ENCODE results near the gene LDB2.

LDB2 gene

DNA sequence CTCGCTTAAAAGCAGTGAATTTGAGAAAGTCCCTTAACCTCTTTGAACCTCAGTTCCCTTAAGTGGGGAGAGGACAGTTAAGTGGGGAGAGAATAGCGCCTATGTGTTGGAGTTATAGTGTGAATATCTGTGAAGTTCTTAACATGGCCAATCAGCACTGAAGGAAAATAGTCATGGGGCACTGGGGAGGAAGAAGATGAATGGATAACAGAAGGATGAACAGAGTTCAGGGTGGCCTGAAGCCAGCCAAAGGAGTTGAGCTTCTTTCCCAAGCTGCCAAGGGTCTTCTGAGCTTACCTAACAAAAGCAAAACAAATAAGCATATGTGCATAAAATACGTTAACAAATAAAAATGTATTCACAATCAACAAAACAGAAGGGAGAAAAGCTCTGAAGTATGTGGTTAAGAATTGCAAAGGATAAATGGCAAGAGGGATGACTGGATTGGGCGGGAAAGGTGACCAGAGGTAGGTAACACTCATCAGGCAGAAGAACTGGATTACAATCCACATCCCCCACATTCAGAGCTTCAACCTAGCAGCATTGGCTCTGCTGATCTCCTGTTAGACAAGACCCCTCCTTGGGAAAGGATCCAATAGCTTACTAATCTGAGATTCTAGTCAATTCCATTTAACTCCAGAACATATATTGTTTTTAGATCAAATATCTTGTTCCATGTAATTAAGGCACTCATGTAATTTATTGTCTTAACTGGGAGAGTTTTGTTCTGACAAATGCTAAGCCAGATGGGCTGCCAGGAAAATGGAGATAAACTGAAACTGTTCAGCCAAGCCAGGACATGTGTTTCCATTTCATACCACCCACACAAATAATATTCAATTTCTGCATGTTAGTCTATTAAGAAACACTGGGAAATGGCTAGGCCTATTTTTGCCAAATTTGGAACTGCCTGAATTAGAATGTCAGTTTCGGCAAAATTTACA, 221.2 kb downstream of the LDB2 start:
- no peak overlapping the region for H2AFZ ChIP-seq (ENCODE audit: low read length)

DNA sequence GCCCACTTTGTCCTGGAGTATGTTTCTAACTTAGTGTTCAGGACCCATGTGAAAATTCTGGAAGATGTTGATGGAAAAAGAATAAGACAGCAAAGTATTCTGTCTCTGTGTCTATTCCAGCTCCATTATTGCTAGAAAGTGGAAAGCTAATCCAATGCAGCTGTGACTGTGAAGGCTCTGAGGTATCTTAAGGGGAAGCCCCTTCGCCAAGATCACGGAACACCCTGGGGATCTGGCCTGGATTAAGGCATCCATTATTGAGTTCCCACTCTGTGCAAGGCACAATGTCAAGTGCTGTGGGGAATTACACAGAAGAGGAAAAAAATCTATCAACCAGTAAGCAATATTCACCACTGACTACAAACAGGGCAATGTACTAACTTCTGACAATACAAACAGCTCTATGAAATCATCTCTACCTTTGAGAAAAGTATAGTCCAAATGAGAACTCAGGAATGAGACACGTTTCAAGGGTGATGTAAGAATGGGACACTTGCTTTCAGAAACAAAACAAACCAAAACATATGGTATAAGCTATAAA, 222.1 kb downstream of the LDB2 start:
- Histone ChIP-seq H3K9me2 (replicated peaks; ENCODE audit: insufficient read depth, low read length) (no peaks in the 10 kb centered on the region), H3F3A (ENCODE audit: insufficient read depth, low read length) (no peaks in the 10 kb centered on the region), H3K4me1 (ENCODE audit: low read length) (no peaks in the 10 kb centered on the region), H3K79me2 (ENCODE audit: low read length) (no peaks in the 10 kb centered on the region), H3K9me3 (replicated peaks; ENCODE audit: insufficient read depth, low read length) (no peaks in the 10 kb centered on the region), H2AFZ (ENCODE audit: low read length) (no peak overlapping the region), H3K27ac (ENCODE audit: low read length) (no peak overlapping the region), H3K4me3 (ENCODE audit: low read length) (no peak overlapping the region), H3K27me3 (replicated peaks; ENCODE audit: insufficient read depth, low read length) (no peaks in the 10 kb centered on the region), H3K36me3 (replicated peaks; ENCODE audit: insufficient read depth, low read length) (no peaks in the 10 kb centered on the region), H3K9ac (ENCODE audit: low read length) (no peak overlapping the region), H4K20me1 (ENCODE audit: insufficient read depth, low read length) (no peaks in the 10 kb centered on the region), H3K4me2 (ENCODE audit: low read depth, low read length) (no peak overlapping the region)
- TF ChIP-seq, protein P1, sequence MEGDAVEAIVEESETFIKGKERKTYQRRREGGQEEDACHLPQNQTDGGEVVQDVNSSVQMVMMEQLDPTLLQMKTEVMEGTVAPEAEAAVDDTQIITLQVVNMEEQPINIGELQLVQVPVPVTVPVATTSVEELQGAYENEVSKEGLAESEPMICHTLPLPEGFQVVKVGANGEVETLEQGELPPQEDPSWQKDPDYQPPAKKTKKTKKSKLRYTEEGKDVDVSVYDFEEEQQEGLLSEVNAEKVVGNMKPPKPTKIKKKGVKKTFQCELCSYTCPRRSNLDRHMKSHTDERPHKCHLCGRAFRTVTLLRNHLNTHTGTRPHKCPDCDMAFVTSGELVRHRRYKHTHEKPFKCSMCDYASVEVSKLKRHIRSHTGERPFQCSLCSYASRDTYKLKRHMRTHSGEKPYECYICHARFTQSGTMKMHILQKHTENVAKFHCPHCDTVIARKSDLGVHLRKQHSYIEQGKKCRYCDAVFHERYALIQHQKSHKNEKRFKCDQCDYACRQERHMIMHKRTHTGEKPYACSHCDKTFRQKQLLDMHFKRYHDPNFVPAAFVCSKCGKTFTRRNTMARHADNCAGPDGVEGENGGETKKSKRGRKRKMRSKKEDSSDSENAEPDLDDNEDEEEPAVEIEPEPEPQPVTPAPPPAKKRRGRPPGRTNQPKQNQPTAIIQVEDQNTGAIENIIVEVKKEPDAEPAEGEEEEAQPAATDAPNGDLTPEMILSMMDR (IDR thresholded peaks at IDR 0.05; ENCODE audit: low read length): no peak
- TF ChIP-seq EZH2 (optimal IDR thresholded peaks at IDR 0.05; ENCODE audit: low read depth, low read length) (no peak), EZH2phosphoT487 (IDR thresholded peaks at IDR 0.05; ENCODE audit: low read length) (no peak)
- no peak for DNase-seq

More for the DNA sequence above, 221.2 kb downstream of the LDB2 start:
- no peak for DNase-seq
- Histone ChIP-seq H3K79me2 (ENCODE audit: low read length) (no peaks in the 10 kb centered on the region), H3K4me2 (ENCODE audit: low read depth, low read length) (no peak overlapping the region), H3K4me3 (ENCODE audit: low read length) (no peak overlapping the region), H3K9me2 (replicated peaks; ENCODE audit: insufficient read depth, low read length) (no peaks in the 10 kb centered on the region), H3K9me3 (replicated peaks; ENCODE audit: insufficient read depth, low read length) (no peaks in the 10 kb centered on the region), H3K4me1 (ENCODE audit: low read length) (no peaks in the 10 kb centered on the region), H3K36me3 (replicated peaks; ENCODE audit: insufficient read depth, low read length) (no peaks in the 10 kb centered on the region), H3F3A (ENCODE audit: insufficient read depth, low read length) (no peaks in the 10 kb centered on the region), H3K9ac (ENCODE audit: low read length) (no peak overlapping the region), H4K20me1 (ENCODE audit: insufficient read depth, low read length) (no peaks in the 10 kb centered on the region), H3K27ac (ENCODE audit: low read length) (no peak overlapping the region), H3K27me3 (replicated peaks; ENCODE audit: insufficient read depth, low read length) (no peaks in the 10 kb centered on the region)
- TF ChIP-seq EZH2 (optimal IDR thresholded peaks at IDR 0.05; ENCODE audit: low read depth, low read length) (no peak), EZH2phosphoT487 (IDR thresholded peaks at IDR 0.05; ENCODE audit: low read length) (no peak)
- TF ChIP-seq, protein P1 (IDR thresholded peaks at IDR 0.05; ENCODE audit: low read length): no peak

DNA sequence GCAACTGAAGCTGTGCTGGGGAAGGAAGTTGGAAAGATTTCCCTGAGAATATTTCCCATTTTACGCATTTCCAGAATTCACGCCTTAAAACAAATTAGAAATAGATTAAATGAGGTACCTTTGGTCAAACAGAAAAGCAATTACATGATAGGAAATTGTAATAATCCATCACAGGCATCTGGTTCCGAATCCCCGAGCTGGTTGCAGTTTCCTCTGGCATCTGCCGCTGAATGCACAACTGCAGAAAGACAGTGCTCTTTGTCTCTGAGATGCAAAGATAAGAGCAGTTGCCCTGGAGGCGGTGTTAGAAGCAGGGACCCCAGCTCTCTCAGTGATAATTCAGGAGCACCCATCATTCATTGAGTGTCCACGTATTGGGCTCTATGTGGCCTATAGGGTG, 224.4 kb downstream of the LDB2 start:
- H3K27me3 ChIP-seq (replicated peaks; ENCODE audit: insufficient read depth, low read length): no peaks in the 10 kb centered on the region
- TF ChIP-seq, protein P1 (IDR thresholded peaks at IDR 0.05; ENCODE audit: low read length): no peak
- TF ChIP-seq EZH2phosphoT487 (IDR thresholded peaks at IDR 0.05; ENCODE audit: low read length) (no peak), EZH2 (optimal IDR thresholded peaks at IDR 0.05; ENCODE audit: low read depth, low read length) (no peak)
- no peaks in the 10 kb centered on the region for H3K36me3 ChIP-seq (replicated peaks; ENCODE audit: insufficient read depth, low read length)
- no peaks in the 10 kb centered on the region for H3K79me2 ChIP-seq (ENCODE audit: low read length)
- no peak overlapping the region for H3K27ac ChIP-seq (ENCODE audit: low read length)
- H4K20me1 ChIP-seq (ENCODE audit: insufficient read depth, low read length): no peaks in the 10 kb centered on the region
- H3K9me3 ChIP-seq (replicated peaks; ENCODE audit: insufficient read depth, low read length): no peaks in the 10 kb centered on the region
- no peaks in the 10 kb centered on the region for H3K9me2 ChIP-seq (replicated peaks; ENCODE audit: insufficient read depth, low read length)
- H3K4me1 ChIP-seq (ENCODE audit: low read length): no peaks in the 10 kb centered on the region
- H3F3A ChIP-seq (ENCODE audit: insufficient read depth, low read length): no peaks in the 10 kb centered on the region
- no peak overlapping the region for H3K9ac ChIP-seq (ENCODE audit: low read length)
- no peak overlapping the region for H3K4me3 ChIP-seq (ENCODE audit: low read length)
- H2AFZ ChIP-seq (ENCODE audit: low read length): no peak overlapping the region
- no peak for DNase-seq
- H3K4me2 ChIP-seq (ENCODE audit: low read depth, low read length): no peak overlapping the region

All from MM.1S (cell line).